Tibial artery (tissue), 4 donors: Measurements from ENCODE around the gene MPP2.
"Not testable (repeated sequence)": the region's sequence is repeated elsewhere in the genome, so short reads cannot be mapped to it uniquely, and the experiment has no call there.

Experiments
- DNase-seq, 2 donors: peaks; one replicate each; pipeline ENCODE4 v3.0.0-alpha.2; 2019
- H3K27ac ChIP-seq, 2 donors: fragments of 200-600 bp; sonication (generic) in 1 of 2; 1 replicate in 1 of 2; 2 replicates in 1 of 2; pipeline ENCODE4 v1.5.1; 2018 to 2019; ENCODE audit warnings: mild to moderate bottlenecking in 1 of 2
- H3K27me3 ChIP-seq, 2 donors: fragments of 200-600 bp; sonication (generic) in 1 of 2; one replicate each; pipeline versions ENCODE4 v1.5.1 to v1.6.0; 2016 to 2019
- H3K36me3 ChIP-seq, 3 donors: fragments of 200-600 bp; sonication (generic) in 2 of 3; one replicate each; pipeline ENCODE4 v1.5.1; 2016 to 2019; ENCODE audit warnings: mild to moderate bottlenecking in 2 of 3
- H3K4me1 ChIP-seq, 4 donors: fragments of 200-600 bp; sonication (generic) in 2 of 4; 1 replicate in 3 of 4; 2 replicates in 1 of 4; pipeline ENCODE4 v1.5.1; 2016 to 2019
- H3K4me3 ChIP-seq, 2 donors: fragments of 200-600 bp; sonication (generic) in 1 of 2; 1 replicate in 1 of 2; 2 replicates in 1 of 2; pipeline ENCODE4 v1.5.1; 2018 to 2019; ENCODE audit warnings: mild to moderate bottlenecking in 2 of 2
- H3K9me3 ChIP-seq, 3 donors: fragments of 200-600 bp; sonication (generic) in 1 of 3; one replicate each; pipeline ENCODE4 v1.5.1; 2016 to 2019
- intact Hi-C: fragments of 100-400 bp; cut with DNase I; formaldehyde crosslinking; loops from one replicate; pipeline ENCODE4 v1.15.0; 2023; ENCODE audit warnings: low total_unique reads
- TF ChIP-seq, protein P1 (sequence below), 2 experiments: fragments of 200-600 bp in 1 of 2; fragments of 450-650 bp in 1 of 2; IDR thresholded peaks; one replicate each; pipeline ENCODE4 v1.5.1; 2017 to 2019; ENCODE audit warnings: antibody characterized with exemption in 2 of 2, mild to moderate bottlenecking in 1 of 2, moderate library complexity in 1 of 2

The MPP2 gene

DNA sequence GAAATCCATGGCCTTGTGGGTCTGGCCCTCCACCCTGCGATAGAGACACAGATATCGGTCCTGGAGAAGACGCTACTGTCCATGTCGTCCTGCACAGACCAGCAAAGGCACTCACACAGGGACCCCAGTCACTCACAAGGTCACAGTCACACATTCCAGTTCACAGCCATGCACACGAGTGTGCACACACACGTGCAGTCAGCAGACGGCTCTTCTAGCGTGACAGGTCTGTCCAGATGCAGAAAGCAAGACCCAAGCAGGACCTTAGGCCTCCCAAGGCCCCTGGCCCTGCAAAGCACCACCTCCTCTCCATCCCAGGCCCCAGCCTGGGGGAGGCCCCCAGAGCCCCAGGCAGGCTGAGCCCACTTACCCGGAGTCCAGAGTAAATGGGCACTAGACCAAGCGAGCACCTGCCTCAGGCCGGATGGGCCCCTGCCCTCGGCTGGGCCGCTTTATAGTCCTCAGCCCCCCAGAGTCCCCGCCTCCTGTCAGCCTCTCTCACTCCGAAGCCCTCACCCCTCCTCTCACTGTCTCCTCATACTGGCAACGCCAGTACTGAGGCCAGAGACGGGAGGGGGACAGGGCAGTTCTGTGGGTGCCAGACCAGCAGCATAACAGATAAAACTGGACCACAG lies 34.8 kb upstream of the MPP2 start, which contains the start of gene PPY:
TSS of gene PPY (minus strand) at position 426 of the 635 bp plus-strand sequence. CDS start 822 bp downstream, outside the sequence.
- no peaks in the 10 kb centered on the region for H3K9me3 ChIP-seq
- no peak within 1 kb of the TSS for H3K4me3 ChIP-seq
- intact Hi-C loops: loop anchor here (10.0 kb wide), 2 partner anchors 67 to 103 kb away; no protein-coding TSS in a partner anchor
- no peak within 1 kb of the TSS for H3K27ac ChIP-seq
- TF ChIP-seq, protein P1, sequence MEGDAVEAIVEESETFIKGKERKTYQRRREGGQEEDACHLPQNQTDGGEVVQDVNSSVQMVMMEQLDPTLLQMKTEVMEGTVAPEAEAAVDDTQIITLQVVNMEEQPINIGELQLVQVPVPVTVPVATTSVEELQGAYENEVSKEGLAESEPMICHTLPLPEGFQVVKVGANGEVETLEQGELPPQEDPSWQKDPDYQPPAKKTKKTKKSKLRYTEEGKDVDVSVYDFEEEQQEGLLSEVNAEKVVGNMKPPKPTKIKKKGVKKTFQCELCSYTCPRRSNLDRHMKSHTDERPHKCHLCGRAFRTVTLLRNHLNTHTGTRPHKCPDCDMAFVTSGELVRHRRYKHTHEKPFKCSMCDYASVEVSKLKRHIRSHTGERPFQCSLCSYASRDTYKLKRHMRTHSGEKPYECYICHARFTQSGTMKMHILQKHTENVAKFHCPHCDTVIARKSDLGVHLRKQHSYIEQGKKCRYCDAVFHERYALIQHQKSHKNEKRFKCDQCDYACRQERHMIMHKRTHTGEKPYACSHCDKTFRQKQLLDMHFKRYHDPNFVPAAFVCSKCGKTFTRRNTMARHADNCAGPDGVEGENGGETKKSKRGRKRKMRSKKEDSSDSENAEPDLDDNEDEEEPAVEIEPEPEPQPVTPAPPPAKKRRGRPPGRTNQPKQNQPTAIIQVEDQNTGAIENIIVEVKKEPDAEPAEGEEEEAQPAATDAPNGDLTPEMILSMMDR (IDR thresholded peaks at IDR 0.05): no peak
- no peaks in the 10 kb centered on the region for H3K36me3 ChIP-seq
- DNase-seq: no peak
- peaks cover 0 to 8% (median 8%) of the 10 kb centered on the region in 4 donors for H3K4me1 ChIP-seq
- peaks cover 0 to 32% of the 10 kb centered on the region in 2 donors for H3K27me3 ChIP-seq

DNA sequence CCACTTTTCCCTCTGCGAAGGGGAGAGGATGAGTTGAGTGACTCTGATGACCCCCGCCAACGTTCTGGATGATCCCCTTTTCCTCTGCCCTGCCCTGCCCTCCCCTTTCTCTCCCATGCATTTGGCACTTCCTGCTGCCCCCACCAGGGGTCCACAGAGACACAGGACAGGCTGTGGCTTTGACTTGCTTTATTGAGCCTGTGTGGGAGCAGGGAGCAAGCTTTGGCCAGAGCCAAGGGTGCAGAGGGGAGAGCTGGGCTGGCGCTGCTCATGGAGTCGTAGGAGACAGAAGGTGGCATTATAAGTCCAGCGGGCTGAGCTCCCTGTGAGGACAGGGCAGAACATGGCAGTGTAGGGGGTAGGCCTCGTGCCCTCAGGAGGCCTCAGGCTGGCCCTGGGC lies 33.3 kb upstream of the MPP2 start:
- H3K27me3 ChIP-seq: peaks cover 0 to 26% of the 10 kb centered on the region in 2 donors
- TF ChIP-seq, protein P1 (IDR thresholded peaks at IDR 0.05): peak in 1 of 2 experiments; percentile 22
- H3K4me1 ChIP-seq: peaks cover 0 to 8% (median 8%) of the 10 kb centered on the region in 4 donors
- no peak overlapping the region for H3K4me3 ChIP-seq
- no peaks in the 10 kb centered on the region for H3K9me3 ChIP-seq
- H3K27ac ChIP-seq: no peak overlapping the region
- no peak for DNase-seq
- intact Hi-C loops: loop anchor here (10.0 kb wide), 2 partner anchors 66 to 104 kb away; no protein-coding TSS in a partner anchor
- no peaks in the 10 kb centered on the region for H3K36me3 ChIP-seq

DNA sequence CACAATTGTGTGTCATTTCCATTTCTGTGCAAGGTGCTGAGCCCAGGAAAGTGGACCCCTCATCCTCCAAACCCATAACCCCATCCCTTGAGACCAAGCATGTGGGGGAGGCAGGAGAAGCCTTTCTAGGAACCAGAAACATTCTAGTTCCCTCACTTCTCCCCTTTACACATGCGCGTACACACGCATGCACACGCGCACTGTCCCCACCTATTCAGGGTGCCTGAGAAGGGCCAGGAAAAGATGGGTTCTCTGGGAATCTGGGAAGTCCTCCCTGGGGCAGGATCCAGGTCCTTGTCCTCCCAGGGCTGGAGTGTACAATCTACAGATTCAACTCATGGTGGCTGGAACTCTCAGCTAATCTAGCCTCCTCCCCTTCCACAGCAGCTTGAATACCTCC lies 32.5 kb upstream of the MPP2 start:
- Histone ChIP-seq H3K27ac (no peak overlapping the region), H3K4me1 (peaks cover 0 to 8% (median 8%) of the 10 kb centered on the region in 4 donors), H3K36me3 (no peaks in the 10 kb centered on the region), H3K4me3 (no peak overlapping the region), H3K27me3 (peaks cover 0 to 33% of the 10 kb centered on the region in 2 donors), H3K9me3 (no peaks in the 10 kb centered on the region)
- TF ChIP-seq, protein P1 (IDR thresholded peaks at IDR 0.05): no peak
- DNase-seq: no peak
- intact Hi-C loops: loop anchor here (10.0 kb wide), 2 partner anchors 65 to 105 kb away; no protein-coding TSS in a partner anchor

DNA sequence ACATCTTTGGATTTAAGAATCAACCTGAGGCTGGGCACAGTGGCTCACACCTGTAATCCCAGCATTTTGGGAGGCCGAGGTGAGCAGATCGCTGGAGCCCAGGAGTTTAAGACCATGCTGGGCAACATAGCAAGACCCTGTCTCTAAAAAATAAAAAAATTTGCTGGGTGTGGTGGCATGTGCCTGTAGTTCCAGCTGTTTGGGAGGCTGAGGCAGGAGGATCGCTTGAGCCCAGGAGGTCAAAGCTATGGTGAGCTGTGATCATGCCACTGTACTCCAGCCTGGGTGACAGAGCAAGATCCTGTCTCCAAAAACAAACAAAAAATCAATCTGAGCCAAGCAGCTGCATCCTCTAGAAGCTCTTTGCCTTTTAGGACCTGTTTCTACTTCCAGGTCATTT lies 32.1 kb upstream of the MPP2 start:
- H3K9me3 ChIP-seq, DNase-seq, intact Hi-C loops, H3K4me3 ChIP-seq, H3K36me3 ChIP-seq, H3K4me1 ChIP-seq, H3K27ac ChIP-seq: not testable (repeated sequence)
- peaks cover 0 to 35% of the 10 kb centered on the region in 2 donors for H3K27me3 ChIP-seq

DNA sequence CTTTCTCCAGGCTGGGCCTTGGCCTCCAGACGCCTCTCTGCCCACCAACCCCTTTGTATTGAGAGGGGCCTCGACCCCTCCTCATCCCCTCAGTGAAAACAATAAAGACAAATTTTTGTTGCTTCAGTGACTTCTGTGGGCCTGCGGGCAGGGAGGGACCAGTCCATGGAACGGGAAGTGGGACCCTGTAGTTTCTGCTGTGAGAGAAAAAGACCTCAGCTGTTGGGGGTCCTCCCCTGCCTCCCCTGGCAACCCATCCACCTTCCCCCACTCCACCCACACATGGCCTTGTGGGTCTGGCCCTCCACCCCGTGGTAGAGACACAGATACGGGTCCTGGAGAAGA lies 31.5 kb upstream of the MPP2 start:
- H3K27ac ChIP-seq: no peak overlapping the region
- H3K36me3 ChIP-seq: no peaks in the 10 kb centered on the region
- no peaks in the 10 kb centered on the region for H3K9me3 ChIP-seq
- TF ChIP-seq, protein P1 (IDR thresholded peaks at IDR 0.05): no peak
- intact Hi-C loops: no loop called here
- no peak for DNase-seq
- no peak overlapping the region for H3K4me3 ChIP-seq
- H3K4me1 ChIP-seq: peaks cover 0 to 8% (median 8%) of the 10 kb centered on the region in 4 donors
- peaks cover 0 to 36% of the 10 kb centered on the region in 2 donors for H3K27me3 ChIP-seq

DNA sequence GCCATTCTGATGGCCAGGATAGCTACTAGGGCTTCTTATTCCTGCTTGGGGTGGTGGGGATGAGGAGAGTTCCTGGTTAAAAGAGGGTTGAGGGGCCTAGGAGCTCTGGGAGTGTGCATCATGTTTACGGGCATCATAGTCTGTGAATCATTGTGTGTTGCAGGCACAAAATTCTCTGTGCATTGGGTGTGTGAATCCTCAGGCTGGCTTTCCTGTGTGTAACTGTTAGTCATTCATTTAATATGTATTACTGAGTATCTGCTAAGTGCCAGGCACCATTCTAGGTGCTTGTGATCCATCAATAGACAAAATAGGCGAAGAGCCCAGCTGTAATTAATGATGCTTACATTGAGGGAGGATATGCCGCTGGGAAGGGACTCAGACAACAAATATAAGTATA lies 29.1 kb upstream of the MPP2 start:
- peaks cover 0 to 8% (median 8%) of the 10 kb centered on the region in 4 donors for H3K4me1 ChIP-seq
- no peaks in the 10 kb centered on the region for H3K9me3 ChIP-seq
- peaks cover 0 to 55% of the 10 kb centered on the region in 2 donors for H3K27me3 ChIP-seq
- no peak for DNase-seq
- intact Hi-C loops: no loop called here
- no peak overlapping the region for H3K27ac ChIP-seq
- no peak overlapping the region for H3K4me3 ChIP-seq
- no peaks in the 10 kb centered on the region for H3K36me3 ChIP-seq
- TF ChIP-seq, protein P1 (IDR thresholded peaks at IDR 0.05): no peak
